ENCODE data around the gene BTLA.
"Not testable (repeated sequence)": the region's sequence is repeated elsewhere in the genome, so short reads cannot be mapped to it uniquely, and the experiment has no call there.

Gene BTLA

DNA sequence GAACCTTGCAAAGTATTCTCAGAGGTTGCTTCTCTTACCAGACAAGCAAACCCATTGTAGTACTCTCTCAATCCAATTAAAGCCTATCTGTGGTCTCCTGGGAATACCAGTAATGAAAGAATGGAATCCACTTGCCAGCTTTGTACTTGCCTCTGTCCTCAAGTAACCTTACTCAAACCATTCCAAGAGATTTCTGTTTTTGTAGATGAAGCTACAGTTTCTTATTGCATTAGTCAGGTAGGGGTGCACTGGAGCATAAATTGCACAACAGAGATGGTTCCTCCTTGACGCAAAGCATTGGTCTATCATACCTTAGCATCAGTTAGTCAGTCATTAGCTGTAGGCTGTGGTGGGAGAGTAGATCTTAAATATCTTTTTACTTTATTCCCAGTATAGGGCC, 52.9 kb downstream of the BTLA start:
- DNase-seq (ENCODE audit: low read depth in 2 of 2) = no peak

DNA sequence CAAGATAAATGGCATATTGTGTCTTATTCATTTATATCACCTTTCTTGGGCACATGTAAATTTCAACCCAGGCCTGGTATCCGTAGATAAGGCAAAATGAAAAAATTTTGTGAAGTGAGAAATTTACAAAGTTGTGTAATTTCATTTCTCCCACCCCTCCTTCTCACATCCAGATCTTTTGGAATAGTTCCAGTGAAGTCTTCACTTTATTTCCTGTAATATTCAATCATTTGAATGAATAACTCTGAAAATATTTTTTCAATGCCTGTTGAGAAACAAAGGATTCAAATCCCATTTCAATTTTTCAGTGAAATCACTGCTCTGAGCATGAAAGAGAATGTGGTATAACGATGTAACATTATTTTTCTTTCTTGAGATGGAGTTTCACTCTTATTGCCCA, 53.4 kb downstream of the BTLA start:
- no peak for DNase-seq (ENCODE audit: low read depth in 2 of 2)

DNA sequence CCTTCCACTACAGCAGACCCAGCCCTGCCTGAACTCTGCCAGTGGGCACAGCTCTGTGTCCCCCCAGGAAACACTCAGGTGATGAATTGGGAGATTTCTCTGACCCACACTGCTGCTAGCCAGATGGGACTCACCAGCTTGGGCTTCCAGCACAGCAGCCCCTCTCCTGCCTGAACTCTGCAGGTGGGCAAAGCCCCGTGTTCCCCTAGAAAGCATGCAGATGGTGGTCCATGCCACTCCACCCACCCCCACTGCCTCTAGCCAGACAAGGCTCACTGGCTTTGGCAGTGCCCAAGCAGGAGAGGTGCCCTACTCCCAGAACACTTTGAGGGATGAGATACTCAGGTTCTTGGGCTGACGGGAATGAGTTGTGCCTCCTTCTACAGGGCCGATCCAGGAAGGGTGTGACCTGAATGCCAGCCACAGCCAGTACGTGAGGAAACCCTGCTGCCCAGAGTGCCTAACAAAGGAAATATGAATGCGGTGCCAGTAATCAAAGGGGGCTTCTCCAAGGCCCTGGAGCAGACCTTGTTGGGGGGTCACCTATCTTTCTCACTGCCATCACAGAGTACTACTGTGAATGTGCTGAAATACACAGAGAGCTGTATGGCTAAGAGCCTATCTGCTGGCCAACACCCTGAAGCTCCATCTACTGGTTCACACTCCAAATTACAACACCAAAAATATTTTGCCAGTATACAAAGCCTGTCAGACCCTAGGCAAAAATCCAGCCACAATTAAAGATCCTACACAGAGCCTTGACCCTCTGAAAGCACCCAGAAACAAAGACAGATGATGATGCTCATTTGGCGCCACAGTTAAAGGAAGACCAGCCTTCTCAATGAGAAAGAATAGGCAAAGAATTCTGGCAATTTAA, 61.9 kb downstream of the BTLA start:
- no peak for DNase-seq (ENCODE audit: low read depth in 2 of 2)

- DNase-seq (ENCODE audit: low read depth in 2 of 2) = no peak
These were observed 69.3 kb downstream of the BTLA start for GRCh38 chr3:112429960-112430359.

DNA sequence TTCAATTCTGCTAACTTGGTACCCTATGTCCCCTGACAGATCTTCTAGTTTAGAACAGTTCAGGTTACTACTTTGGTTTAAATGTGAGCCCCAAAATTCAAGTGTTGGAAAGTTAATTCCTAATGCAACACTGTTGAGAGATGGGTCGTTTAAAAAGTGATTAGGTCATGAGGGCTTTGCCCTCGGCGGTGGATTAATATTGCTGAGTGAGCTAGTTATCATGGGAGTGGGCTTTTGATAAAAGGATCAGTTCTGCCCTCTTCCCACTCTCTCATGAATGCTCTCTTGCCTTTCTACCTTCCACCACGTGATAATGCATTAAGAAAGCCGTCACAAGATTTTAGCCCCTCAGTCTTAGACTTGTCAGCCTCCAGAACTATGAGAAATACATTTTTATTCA, 72.1 kb downstream of the BTLA start:
- DNase-seq (ENCODE audit: low read depth in 2 of 2) = no peak

DNA sequence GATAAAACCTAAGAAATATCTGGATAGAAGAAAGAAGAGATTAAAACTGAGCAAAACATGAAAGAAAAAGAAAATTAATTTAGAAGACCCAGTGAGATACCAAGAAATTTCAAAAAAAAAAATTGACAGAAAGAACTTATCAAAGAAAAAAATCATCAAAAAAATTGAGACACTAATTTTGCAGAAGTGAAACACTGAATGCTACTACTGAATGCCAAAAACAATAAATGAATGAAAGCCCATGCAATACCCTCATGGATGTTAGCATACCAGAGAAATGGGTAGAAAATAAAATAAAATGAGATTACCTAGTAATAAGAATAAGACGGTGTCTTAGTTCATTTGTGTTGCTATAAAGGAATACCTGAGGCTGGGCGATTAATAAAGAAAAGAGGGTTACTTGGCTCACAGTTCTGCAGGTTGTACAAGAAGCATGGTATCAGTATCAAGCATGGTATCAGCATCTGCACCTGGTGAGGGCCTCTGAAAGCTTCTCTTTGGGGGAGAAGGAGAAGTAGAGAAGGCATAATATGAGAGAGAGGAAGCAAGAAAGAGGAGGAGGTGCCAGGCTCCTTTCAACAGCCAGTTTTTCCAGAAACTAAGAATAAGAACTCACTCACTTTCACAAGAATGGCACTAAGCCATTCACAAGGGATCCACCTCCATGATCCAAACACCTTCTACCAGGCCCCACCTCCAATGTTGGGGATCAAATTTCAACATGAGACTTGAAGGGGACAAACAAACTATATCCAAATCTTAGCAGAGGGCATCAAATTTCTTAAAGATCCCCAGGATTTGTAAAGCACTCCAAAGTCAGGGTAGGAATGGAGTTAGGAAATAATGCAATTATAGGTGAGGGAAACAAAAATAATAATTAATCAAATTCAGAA, 73.2 kb downstream of the BTLA start:
- no peak for DNase-seq (ENCODE audit: low read depth in 2 of 2)

GRCh38 chr3:112425382-112425781, 73.9 kb downstream of the BTLA start:
- no peak for DNase-seq (ENCODE audit: low read depth in 2 of 2)

DNA sequence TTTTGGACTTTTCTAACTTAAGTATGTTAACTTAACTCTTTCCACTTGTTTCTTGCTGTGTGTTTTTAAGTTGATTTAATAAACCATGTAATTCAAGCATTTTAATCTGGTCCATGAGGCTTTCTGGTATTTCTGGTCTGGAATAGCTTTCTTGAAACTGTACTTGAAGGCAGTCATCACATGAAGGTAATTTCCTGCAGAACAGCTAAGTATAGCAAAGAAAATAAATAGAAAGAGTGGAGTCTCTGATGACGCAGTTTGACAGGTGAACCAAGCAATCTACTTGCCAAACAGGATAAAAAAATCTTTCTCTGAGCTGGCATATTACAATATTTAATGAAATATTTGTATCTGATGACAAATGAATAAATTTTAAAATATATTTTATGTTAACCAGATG, 74.9 kb downstream of the BTLA start:
- no peak for DNase-seq (ENCODE audit: low read depth in 2 of 2)

GRCh38 chr3:112422921-112423320, 76.4 kb downstream of the BTLA start:
- DNase-seq (ENCODE audit: low read depth in 2 of 2) = not testable (repeated sequence)

- not testable (repeated sequence) for DNase-seq (ENCODE audit: low read depth in 2 of 2)
These were observed 80.7 kb downstream of the BTLA start for GRCh38 chr3:112418526-112418925.

GRCh38 chr3:112417696-112418318, 81.5 kb downstream of the BTLA start:
- DNase-seq (ENCODE audit: low read depth in 2 of 2) = no peak

DNA sequence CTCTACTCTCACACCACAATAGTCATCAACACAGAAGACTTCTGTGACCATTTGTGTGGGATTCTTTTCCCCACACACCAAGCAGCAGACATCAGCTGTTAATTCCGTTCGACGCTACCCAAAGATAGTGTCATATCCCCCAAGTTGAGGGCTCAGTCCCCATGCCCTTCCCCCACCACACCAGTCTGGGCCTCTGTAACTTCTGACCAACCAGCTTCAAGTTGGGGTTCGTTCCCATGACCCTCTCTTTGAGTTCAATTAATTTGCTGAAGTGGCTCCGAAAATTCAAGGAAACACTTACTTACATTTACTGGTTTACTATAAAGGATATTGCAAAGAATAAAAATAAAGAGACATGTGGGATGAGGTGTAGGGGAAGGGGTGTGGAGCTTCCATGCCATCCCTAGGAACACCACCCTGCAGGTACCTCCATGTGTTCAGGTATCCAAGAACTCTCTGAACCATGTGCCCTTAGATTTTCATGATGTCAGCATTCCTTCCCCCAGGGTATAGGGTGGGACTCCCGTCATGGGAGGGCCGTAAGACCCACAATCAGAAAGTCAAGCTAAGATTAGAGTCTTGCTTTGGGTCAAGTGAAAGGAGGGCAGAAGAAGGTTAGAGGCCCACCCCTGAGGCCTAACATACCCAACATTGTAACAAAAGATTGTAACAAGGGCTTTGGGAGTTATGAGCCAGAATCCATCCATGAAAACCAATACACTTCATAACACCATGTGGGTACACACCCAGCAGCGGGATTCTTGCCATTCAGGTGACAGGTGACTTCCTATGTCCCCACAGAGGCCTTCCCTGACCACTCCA, 82.7 kb downstream of the BTLA start:
- no peak for DNase-seq (ENCODE audit: low read depth in 2 of 2)

DNA sequence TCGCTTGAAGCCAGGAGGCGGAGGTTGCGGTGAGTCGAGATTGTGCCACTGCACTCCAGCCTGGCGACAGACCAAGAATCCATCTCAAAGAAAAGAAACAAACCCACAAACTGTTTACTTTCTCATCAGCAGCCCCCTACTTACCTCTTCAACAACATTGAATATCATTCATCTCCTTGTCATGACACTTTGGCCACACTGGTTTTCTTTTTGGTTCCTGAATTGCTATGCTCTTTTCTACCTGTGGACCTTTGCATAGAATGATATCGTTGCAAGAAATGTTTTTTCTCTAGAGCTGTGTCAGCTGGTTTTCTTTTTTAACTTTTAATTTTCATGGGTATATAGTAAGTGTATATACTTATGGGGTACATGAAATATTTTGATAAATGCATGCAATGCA, 83.9 kb downstream of the BTLA start:
- no peak for DNase-seq (ENCODE audit: low read depth in 2 of 2)
